NCI-H748 treated with DMSO at 0.1 percent for 48 hours (cell line): ENCODE results near the gene OPRM1.
"Not testable (repeated sequence)": the region's sequence is repeated elsewhere in the genome, so short reads cannot be mapped to it uniquely, and the experiment has no call there.

Experiments used
- DNase-seq: peaks from one replicate; lab custom pipeline; 2025; lab: John Stamatoyannopoulos, UW

Gene OPRM1

DNA sequence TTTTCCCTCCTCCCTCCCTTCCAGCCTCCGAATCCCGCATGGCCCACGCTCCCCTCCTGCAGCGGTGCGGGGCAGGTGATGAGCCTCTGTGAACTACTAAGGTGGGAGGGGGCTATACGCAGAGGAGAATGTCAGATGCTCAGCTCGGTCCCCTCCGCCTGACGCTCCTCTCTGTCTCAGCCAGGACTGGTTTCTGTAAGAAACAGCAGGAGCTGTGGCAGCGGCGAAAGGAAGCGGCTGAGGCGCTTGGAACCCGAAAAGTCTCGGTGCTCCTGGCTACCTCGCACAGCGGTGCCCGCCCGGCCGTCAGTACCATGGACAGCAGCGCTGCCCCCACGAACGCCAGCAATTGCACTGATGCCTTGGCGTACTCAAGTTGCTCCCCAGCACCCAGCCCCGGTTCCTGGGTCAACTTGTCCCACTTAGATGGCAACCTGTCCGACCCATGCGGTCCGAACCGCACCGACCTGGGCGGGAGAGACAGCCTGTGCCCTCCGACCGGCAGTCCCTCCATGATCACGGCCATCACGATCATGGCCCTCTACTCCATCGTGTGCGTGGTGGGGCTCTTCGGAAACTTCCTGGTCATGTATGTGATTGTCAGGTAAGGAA is at the start of gene OPRM1:
Gene OPRM1, plus strand, starts transcription at position 10 of the 612 bp plus-strand sequence. Its CDS starts 305 bp downstream, at position 315.
- no peak for DNase-seq

DNA sequence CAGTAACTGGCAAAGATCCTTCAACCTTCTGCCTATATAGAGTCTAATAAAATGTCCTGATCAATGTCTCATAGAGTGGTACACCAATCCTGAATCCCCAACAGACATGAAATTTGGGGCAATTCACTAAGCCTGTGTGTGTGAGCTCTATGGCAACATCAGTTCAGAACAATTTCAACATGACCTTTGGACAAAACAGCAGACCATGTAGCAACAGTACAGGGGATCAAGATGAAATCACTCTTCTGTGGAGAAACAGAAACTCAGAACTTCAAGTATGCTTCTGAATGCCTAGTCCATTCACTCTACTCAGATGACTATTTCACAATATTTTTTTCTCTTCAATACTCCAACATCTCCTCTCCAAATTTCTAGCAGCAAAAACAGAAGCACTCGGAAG is 49.1 kb upstream of the OPRM1 start:
- DNase-seq: no peak

- no peak for DNase-seq
Measured at GRCh38 chr6:153994004-153994403, 45.0 kb upstream of the OPRM1 start.

- no peak for DNase-seq
Measured at GRCh38 chr6:153994811-153995210, 44.2 kb upstream of the OPRM1 start.

GRCh38 chr6:153997221-153997620 is 41.8 kb upstream of the OPRM1 start:
- no peak for DNase-seq

DNA sequence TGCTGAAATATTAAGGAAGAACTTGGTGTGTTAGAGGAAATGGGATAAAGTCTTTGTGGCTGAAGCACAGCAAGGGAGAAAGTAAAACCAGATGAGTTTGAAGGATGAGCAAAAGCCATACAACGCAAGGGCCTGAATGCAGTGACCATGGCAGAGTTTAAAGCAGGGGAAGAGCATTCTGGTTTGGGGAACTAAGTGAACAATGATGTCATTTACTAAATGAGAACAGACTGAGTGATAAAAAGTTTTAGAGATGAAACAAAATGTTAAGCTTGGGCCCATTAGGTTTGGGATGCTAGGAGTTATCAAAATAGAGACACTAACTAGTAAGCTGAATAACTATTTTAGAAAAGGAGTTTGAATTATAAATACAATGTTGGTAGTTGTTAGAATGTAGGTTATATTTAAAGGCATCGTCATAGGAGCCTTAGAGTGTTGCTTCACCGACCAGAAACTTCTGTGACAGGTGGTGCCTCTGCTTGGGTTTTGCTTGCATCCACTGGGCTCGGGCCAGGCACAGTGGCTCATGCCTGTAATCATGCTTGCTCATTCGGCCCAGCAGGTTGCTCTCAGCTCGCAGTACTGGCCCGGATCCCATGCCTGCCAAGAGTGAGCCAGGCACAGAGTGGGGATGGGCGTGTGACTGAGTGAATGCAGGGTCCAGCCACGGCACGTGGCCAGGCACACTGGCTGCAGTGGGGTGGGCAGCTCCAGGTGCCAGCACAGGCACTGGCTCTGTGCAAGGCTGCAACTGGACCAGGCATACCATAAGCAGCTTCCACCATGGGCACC is 37.4 kb upstream of the OPRM1 start:
- DNase-seq: no peak

- DNase-seq: no peak
Measured at GRCh38 chr6:154002894-154003293, 36.1 kb upstream of the OPRM1 start.

DNA sequence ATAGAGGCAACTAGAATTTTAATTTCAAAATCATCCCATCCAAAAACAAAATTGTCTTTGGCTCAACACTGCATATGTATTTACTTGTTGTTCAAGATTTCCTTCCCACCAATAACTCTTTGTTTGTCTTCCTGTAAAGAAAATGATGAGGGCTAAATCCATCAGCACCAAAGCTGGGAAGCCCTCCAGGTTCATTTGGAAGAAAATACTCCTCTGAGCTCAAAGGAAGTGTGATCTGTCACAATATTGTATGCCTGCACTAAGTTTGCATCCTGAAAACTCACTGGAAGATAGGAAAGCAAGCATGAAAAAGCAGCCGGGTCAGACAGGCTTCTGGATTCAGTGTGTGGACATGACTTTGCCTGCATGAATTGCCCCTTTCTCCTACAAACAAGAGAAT is 28.7 kb upstream of the OPRM1 start:
- DNase-seq: no peak

DNA sequence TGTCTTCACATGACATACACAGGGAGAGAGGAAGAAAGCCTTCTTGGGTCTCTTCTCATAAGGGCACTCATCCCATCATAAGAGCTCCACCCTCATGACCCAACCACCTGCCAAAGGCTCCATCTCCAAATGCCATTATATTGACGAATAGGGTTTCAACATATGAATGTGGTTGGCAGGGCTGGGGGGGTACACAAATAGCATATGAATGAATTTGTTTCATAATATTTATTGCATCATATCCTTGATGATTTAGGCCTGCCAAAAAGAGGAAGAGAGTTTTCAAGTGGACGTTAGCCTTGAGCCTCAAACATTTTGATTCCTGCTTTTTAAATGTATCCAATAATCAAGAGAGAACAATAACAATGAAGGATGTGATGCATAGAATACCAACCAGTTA is 26.2 kb upstream of the OPRM1 start:
- no peak for DNase-seq

- no peak for DNase-seq
Measured at GRCh38 chr6:154017786-154018185, 21.3 kb upstream of the OPRM1 start.

DNA sequence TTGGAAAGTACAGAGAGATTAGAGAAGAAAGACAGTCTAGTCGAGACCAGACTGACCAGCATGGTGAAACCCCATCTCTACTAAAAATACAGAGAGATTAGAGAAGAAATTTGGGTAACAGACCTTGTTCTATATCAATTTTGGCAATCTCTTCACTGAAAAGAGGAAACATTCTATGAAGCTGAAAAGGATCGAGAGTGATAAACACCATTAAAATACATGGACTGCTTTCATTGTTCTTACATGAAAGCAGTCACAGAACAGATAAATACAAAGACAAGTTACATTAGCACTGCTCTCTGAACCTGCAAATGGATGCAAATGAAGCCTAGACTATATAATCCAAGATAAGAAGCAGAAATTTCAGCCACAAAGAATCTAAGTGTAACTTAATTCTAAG is 8.4 kb upstream of the OPRM1 start:
- no peak for DNase-seq

GRCh38 chr6:154041001-154041400 is 2.0 kb downstream of the OPRM1 start:
- DNase-seq: no peak

DNA sequence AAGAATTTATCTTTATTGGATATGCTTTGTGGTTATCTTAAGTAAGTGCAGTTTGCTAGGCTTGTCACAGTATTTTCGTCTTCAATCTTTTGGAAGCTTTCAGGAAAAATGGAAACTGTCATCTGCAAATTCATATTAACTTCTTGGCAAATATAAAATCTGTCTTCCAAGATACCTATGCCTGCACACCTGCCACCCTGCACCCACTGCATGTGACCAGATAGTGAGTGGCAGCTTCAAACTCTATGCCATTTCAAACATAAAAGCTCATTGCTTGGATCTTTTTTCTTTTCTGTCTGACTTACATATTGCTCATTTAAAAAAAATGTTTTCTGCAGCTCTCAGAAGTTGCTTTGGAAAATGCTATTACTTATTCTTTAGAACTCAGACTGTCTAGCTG is 14.1 kb downstream of the OPRM1 start:
- DNase-seq: no peak

- DNase-seq: no peak
Measured at GRCh38 chr6:154056536-154056935, 17.5 kb downstream of the OPRM1 start.

- DNase-seq: no peak
Measured at GRCh38 chr6:154057098-154057497, 18.1 kb downstream of the OPRM1 start.

DNA sequence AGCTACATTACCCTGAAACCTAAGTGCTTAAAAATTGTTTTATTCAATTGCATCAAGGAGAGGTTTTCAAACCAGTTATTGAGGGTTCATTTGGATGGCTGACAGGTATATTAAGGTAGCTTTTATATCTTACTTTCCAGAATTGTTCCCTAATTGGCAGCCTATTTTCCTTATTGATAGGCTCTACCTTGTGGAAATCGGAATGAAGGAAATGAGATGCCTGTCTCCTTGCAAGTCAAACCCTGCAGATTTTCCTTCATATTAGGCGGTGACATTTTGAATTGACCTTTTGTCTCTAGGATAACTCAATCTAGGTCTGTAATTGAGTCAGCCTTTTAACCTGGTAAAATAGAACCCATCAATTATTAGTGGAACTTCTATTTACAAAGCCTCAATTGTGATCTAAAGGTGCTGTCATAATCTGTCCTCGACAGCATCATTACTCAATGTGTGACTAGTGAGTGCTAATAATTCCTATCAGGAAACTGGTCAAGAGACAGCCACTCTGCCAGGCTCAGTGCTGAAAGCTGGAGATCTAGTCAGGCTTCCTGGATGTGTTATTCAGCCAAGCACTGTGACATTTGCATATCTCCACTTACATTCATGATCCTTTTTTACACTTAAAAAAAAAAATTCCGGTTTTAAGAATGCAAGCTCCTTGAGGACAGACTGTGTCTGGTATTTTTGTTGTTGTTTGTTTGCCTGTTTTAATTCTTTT is 20.1 kb downstream of the OPRM1 start:
- no peak for DNase-seq

- no peak for DNase-seq
Measured at GRCh38 chr6:154060076-154060475, 21.0 kb downstream of the OPRM1 start.

GRCh38 chr6:154070041-154070440 is 31.0 kb downstream of the OPRM1 start:
- DNase-seq: no peak

- DNase-seq: no peak
Measured at GRCh38 chr6:154070657-154071056, 31.6 kb downstream of the OPRM1 start.

GRCh38 chr6:154071236-154071635 is 32.2 kb downstream of the OPRM1 start:
- no peak for DNase-seq

DNA sequence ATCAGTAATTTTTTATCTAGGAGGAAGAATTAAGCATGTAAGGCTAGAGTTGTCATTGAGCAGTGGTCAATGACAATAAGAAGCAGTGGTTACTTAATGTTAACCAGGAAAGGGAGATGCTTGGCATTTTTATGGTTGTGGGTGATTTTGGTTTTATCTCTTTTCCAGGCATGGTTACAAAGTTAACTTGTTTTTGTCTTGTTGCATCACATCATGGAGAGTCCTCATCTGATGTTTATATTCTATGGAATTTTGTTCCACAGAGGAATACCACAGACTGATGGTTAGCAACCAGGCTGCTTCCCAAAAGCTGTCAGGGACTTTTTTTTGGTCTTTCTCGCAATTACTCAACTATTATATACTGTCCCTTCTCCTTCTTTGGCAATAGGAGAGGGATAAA is 32.7 kb downstream of the OPRM1 start:
- DNase-seq: no peak

DNA sequence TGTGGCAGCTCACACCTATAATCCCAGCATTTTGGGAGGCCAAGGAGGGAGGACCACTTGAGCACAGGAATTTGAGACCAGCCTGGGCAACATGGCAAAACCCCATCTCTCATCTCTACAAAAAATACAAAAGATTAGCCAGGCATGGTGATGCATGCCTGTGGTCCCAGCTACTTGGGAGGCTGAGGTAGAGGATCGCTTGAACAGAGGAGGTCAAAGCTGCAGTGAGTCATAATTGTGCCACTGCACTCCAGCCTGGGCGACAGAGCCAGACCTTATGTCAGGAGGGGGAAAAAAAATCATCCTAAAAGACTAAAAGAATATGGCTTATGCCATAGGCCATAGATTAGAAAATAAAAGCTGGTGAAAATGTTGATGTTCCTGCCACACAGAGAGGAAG is 39.6 kb downstream of the OPRM1 start:
- DNase-seq: not testable (repeated sequence)
